GM12878 (cell line): ENCODE data around the gene LMO7. TPM values are rescaled to one million over a fixed set of nuclear protein-coding genes. Genes with fewer than 3 reads are reported as not detected.

Experiments
- ATAC-seq: fragments of 200-7000 bp; cut with Tn5 transposase; 3 replicates; pipeline ENCODE4 v1.9.1; 2020; ENCODE audit warnings: mild to moderate bottlenecking, moderate library complexity
- BruUV-seq: library from RNA; stranded (reverse); fragments of 400-500 nt; replicated peaks from 2 replicates; lab custom pipeline; 2021; lab: Mats Ljungman, UMichigan
- CTCF ChIA-PET: fragments of 300-600 bp; sonication (Branson Sonifier 250); formaldehyde crosslinking; extraction: SDS; loops from one replicate; lab custom pipeline; 2021; ENCODE audit warnings: inconsistent platforms; lab: Yijun Ruan, JAX
- POLR2A ChIA-PET: fragments of 350-600 bp; formaldehyde crosslinking; extraction: SDS; loops from one replicate; lab custom pipeline; 2021; ENCODE audit warnings: inconsistent platforms; lab: Charles Lee
- RAD21 ChIA-PET: fragments of 300-600 bp; sonication (Branson Sonifier 250); formaldehyde crosslinking; loops from one replicate; lab custom pipeline; 2023; ENCODE audit warnings: antibody characterized with exemption; ENCODE audit not compliant: unreplicated experiment; lab: Charles Lee
- SMC1A ChIA-PET: fragments of 300-600 bp; sonication (Branson Sonifier 250); formaldehyde crosslinking; loops from one replicate; lab custom pipeline; 2023; ENCODE audit not compliant: unreplicated experiment, uncharacterized antibody; lab: Charles Lee
- DNase-seq: peaks from one replicate; pipeline ENCODE4 v3.0.0-alpha.2; 2011; ENCODE audit warnings: low read depth, low spot score
- FAIRE-seq: peaks from 3 replicates; lab custom pipeline; 2011; peaks lifted over from hg19 to GRCh38; lab: Jason Lieb, UNC
- H2AFZ ChIP-seq: 2 replicates; pipeline ENCODE4 v1.6.0; 2011; ENCODE audit warnings: low read depth, low read length, control low read depth; ENCODE audit not compliant: control insufficient read depth
- H3K27ac ChIP-seq: 2 replicates; pipeline ENCODE4 v1.5.1; 2011; ENCODE audit warnings: control low read depth; ENCODE audit not compliant: control insufficient read depth, insufficient read depth
- H3K27me3 ChIP-seq, 2 experiments: replicated peaks in 1 of 2; 2 replicates each; pipeline versions ENCODE4 v1.6.0 to v1.6.1; 2011; ENCODE audit warnings: low read length in 1 of 2; ENCODE audit not compliant: control insufficient read depth in 2 of 2, insufficient read depth in 2 of 2
- H3K36me3 ChIP-seq, 2 experiments: 2 replicates each; pipeline ENCODE4 v1.5.1; 2011; ENCODE audit warnings: low read length in 1 of 2; ENCODE audit not compliant: control insufficient read depth in 2 of 2, insufficient read depth in 2 of 2
- H3K4me1 ChIP-seq: 2 replicates; pipeline ENCODE4 v1.6.1; 2011; ENCODE audit warnings: mild to moderate bottlenecking, low read length, moderate library complexity, mixed read lengths; ENCODE audit not compliant: control insufficient read depth, insufficient read depth
- H3K4me2 ChIP-seq: 2 replicates; pipeline ENCODE4 v1.6.0; 2011; ENCODE audit warnings: control low read depth; ENCODE audit not compliant: control insufficient read depth, insufficient read depth
- H3K4me3 ChIP-seq: fragments of 200-600 bp; sonication (generic); 2 replicates; pipeline ENCODE4 v1.5.1; 2016
- H3K79me2 ChIP-seq: 2 replicates; pipeline ENCODE4 v1.6.0; 2011; ENCODE audit warnings: low read length; ENCODE audit not compliant: control insufficient read depth, insufficient read depth
- H3K9ac ChIP-seq: 2 replicates; pipeline ENCODE4 v1.8.0; 2011; ENCODE audit warnings: low read length, control low read depth, mixed read lengths; ENCODE audit not compliant: control insufficient read depth, insufficient read depth
- H3K9me3 ChIP-seq: replicated peaks from 3 replicates; pipeline ENCODE4 v1.5.1; 2011; ENCODE audit warnings: mild to moderate bottlenecking, low read length; ENCODE audit not compliant: control insufficient read depth, insufficient read depth
- H4K20me1 ChIP-seq: 2 replicates; pipeline ENCODE4 v1.6.0; 2011; ENCODE audit not compliant: control insufficient read depth, insufficient read depth
- CBFB ChIP-seq: IDR thresholded peaks from 2 replicates; pipeline ENCODE4 v1.6.1; 2016; ENCODE audit warnings: antibody characterized with exemption, low read depth
- CBX3 ChIP-seq: fragments of 200-600 bp; sonication (generic); IDR thresholded peaks from 2 replicates; pipeline ENCODE4 v1.6.1; 2016; ENCODE audit warnings: low read depth, borderline replicate concordance
- CHD1 ChIP-seq: IDR thresholded peaks from 2 replicates; pipeline ENCODE4 v1.6.1; 2012; ENCODE audit warnings: low read depth, low read length, improper control_type of control experiment
- CHD4 ChIP-seq: fragments of 200-600 bp; sonication (generic); IDR thresholded peaks from 2 replicates; pipeline ENCODE4 v1.6.1; 2016; ENCODE audit warnings: mild to moderate bottlenecking
- CREM ChIP-seq: IDR thresholded peaks from 2 replicates; pipeline ENCODE4 v1.6.1; 2014; ENCODE audit warnings: antibody characterized with exemption, low read depth
- EED ChIP-seq: sonication (generic); IDR thresholded peaks from 2 replicates; pipeline ENCODE4 v1.6.1; 2016; ENCODE audit warnings: antibody characterized with exemption, low read depth
- HDAC2 ChIP-seq: fragments of 200-600 bp; sonication (generic); IDR thresholded peaks from 2 replicates; pipeline ENCODE4 v1.6.1; 2017
- HDAC6 ChIP-seq: fragments of 200-600 bp; sonication (generic); IDR thresholded peaks from one replicate; pipeline ENCODE4 v1.8.0; 2017; ENCODE audit warnings: antibody characterized with exemption; ENCODE audit not compliant: unreplicated experiment
- JUNB ChIP-seq: IDR thresholded peaks from 2 replicates; pipeline ENCODE4 v1.6.1; 2016; ENCODE audit warnings: antibody characterized with exemption, mild to moderate bottlenecking
- KAT2A ChIP-seq: conservative IDR thresholded peaks from 2 replicates; pipeline ENCODE4 v1.6.1; 2011; ENCODE audit warnings: low read depth, low read length; ENCODE audit not compliant: control insufficient read depth
- NFIC ChIP-seq: IDR thresholded peaks from 2 replicates; pipeline ENCODE4 v1.6.1; 2012; ENCODE audit warnings: low read depth, mild to moderate bottlenecking, inconsistent platforms, low read length, moderate library complexity
- NR2F1 ChIP-seq: fragments of 450-650 bp; conservative IDR thresholded peaks from 2 replicates; pipeline ENCODE4 v1.6.1; 2017; ENCODE audit warnings: mild to moderate bottlenecking
- TCF7 ChIP-seq: IDR thresholded peaks from 2 replicates; pipeline ENCODE4 v1.6.1; 2014; ENCODE audit warnings: antibody characterized with exemption, borderline replicate concordance
- YY1 ChIP-seq: IDR thresholded peaks from 2 replicates; pipeline ENCODE4 v1.6.1; 2011; ENCODE audit warnings: low read depth, mild to moderate bottlenecking, low read length
- WGBS: methylation state at CpG from one replicate; pipeline ENCODE4 v1.1.6; 2016; ENCODE audit warnings: low lambda C conversion rate; ENCODE audit not compliant: insufficient replicate concordance, insufficient coverage; ENCODE audit errors: missing lambda C conversion rate; 5-methylcytosine and 5-hydroxymethylcytosine counted together
- in situ Hi-C: fragments of 300-500 bp; cut with MboI; formaldehyde crosslinking; loops from 9 replicates; pipeline ENCODE4 v1.14.3; 2018; ENCODE audit warnings: mixed read lengths
- intact Hi-C: fragments of 100-400 bp; cut with micrococcal nuclease; formaldehyde crosslinking; loops from one replicate; pipeline ENCODE4 v1.14.2; 2022; ENCODE audit not compliant: unreplicated experiment
- polyA plus RNA-seq, 11 experiments: library from polyadenylated mRNA; depleted of rRNA in 4 of 11; unstranded in 6 of 11; stranded (reverse) in 5 of 11; fragments of >200 nt; fragmentation: Nextera tagmentation in 4 of 11; fragmentation: Illumina TruSeq in 1 of 11; extraction: Ambion mirVana in 4 of 11; extraction: Trizol in 1 of 11; gene quantifications; 1 replicate in 1 of 11; 2 replicates in 10 of 11; pipeline versions ENCODE4 v1.2.1 to v1.2.3, GENCODE V29; 2011 to 2016; ENCODE audit warnings: inconsistent platforms in 2 of 11, missing spikeins in 2 of 11, low read depth in 1 of 11
- total RNA-seq, 4 experiments: library from RNA; depleted of rRNA in 3 of 4; stranded (reverse); fragments of >200 nt in 3 of 4; fragmentation: Illumina TruSeq in 1 of 4; extraction: Trizol in 1 of 4; gene quantifications; 2 replicates each; pipeline versions ENCODE4 v1.2.1 to v1.2.3, GENCODE V29; 2013 to 2021
- TF ChIP-seq, protein P1 (sequence below): fragments of 450-650 bp; IDR thresholded peaks from 2 replicates; pipeline ENCODE4 v1.6.1; 2017; ENCODE audit warnings: mild to moderate bottlenecking, low read depth, inconsistent platforms; ENCODE audit not compliant: poor library complexity, severe bottlenecking

Gene LMO7
- total and polyA plus RNA-seq, 10 of the 15 experiments (the other 5 are each of a cell fraction or from before 2014, with no cell fraction given) = 8.5 to 67.8 (median 36.8) TPM

GRCh38 chr13:75704194-75704926, 68.2 kb downstream of the LMO7 start (continued):
- TF ChIP-seq, protein P1, sequence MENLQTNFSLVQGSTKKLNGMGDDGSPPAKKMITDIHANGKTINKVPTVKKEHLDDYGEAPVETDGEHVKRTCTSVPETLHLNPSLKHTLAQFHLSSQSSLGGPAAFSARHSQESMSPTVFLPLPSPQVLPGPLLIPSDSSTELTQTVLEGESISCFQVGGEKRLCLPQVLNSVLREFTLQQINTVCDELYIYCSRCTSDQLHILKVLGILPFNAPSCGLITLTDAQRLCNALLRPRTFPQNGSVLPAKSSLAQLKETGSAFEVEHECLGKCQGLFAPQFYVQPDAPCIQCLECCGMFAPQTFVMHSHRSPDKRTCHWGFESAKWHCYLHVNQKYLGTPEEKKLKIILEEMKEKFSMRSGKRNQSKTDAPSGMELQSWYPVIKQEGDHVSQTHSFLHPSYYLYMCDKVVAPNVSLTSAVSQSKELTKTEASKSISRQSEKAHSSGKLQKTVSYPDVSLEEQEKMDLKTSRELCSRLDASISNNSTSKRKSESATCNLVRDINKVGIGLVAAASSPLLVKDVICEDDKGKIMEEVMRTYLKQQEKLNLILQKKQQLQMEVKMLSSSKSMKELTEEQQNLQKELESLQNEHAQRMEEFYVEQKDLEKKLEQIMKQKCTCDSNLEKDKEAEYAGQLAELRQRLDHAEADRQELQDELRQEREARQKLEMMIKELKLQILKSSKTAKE = no peak
- TF ChIP-seq CREM (no peak), TCF7 (no peak)

- no peaks in the 10 kb centered on the region for H3K36me3 ChIP-seq
- no peak overlapping the region for H2AFZ ChIP-seq
- 87% methylated on average over 10 of the region's 10 CpGs for WGBS
- intact Hi-C loops = no loop called here
- ChIA-PET RAD21 (interaction anchor here (0.6 to 2.3 kb wide), 5 partner anchors 9 to 164 kb away, joined by 3 to 8 read pairs (median 4); no protein-coding TSS in a partner anchor), SMC1A (interaction anchor here (0.7 to 2.9 kb wide), 6 partner anchors 9 to 169 kb away, joined by 3 to 11 read pairs (median 6); no protein-coding TSS in a partner anchor), CTCF (interaction anchor here (1.2 to 4.4 kb wide), 3 partner anchors 8 to 59 kb away, joined by 3 to 52 read pairs (median 5); no protein-coding TSS in a partner anchor)
- H3K27me3 ChIP-seq = no peaks in the 10 kb centered on the region
- no peaks in the 10 kb centered on the region for H3K79me2 ChIP-seq
- H3K4me1 ChIP-seq = no peaks in the 10 kb centered on the region
- H4K20me1 ChIP-seq = no peaks in the 10 kb centered on the region
- no peak overlapping the region for H3K4me2 ChIP-seq
- H3K27ac ChIP-seq = no peak overlapping the region
- no peaks in the 10 kb centered on the region; the same call in 1 of the 3 replicates for H3K9me3 ChIP-seq
- in situ Hi-C loops = no loop called here
- no peak overlapping the region for H3K4me3 ChIP-seq
- BruUV-seq = no TSS peak
- TF ChIP-seq HDAC6 = no peak
- no peak for TF ChIP-seq JUNB
- TF ChIP-seq CBX3 = no peak
- TF ChIP-seq NR2F1 = no peak
- TF ChIP-seq CBFB = no peak
- TF ChIP-seq HDAC2 = no peak
- no peak for TF ChIP-seq KAT2A
- TF ChIP-seq CHD1 = no peak
- no peak for TF ChIP-seq CHD4
- TF ChIP-seq NFIC = no peak
- no peak for TF ChIP-seq YY1
- no peak for TF ChIP-seq EED
- TF ChIP-seq, all 136 proteins: peak for 0
- no peak for DNase-seq
- H3K9ac ChIP-seq = no peak overlapping the region
- FAIRE-seq = no peak
- ATAC-seq = no peak
- POLR2A ChIA-PET = interaction anchor here (1.1 kb wide), 1 partner anchor 86 kb away, joined by 3 read pairs; no protein-coding TSS in a partner anchor
These were observed 68.8 kb downstream of the LMO7 start for GRCh38 chr13:75704927-75705288.
